Central memory CD4-positive, alpha-beta T cell (primary cell): Measurements from ENCODE around the gene IPO11.
"Not testable (repeated sequence)": the region's sequence is repeated elsewhere in the genome, so short reads cannot be mapped to it uniquely, and the experiment has no call there.

Experiments
- DNase-seq: peaks from one replicate; pipeline ENCODE4 v3.0.0; 2022

IPO11 gene

DNA sequence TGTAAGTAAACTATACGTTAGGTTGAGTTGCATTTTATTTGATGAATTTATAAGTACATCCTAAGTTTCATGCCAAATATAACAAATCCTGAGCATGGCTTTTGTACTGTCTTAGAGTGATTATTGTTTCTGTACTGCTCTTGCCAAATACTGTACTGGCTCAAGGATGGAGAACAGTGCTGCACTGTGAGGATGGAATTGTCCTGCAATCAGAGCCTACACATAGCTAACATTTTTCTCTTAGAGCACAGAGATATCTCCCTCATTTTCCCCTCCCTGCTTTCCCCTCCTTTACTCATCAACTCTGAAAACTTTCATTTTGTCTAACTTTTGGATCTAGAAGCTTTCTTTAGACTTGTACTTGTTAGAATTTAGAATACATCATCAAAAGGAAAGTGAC is 194.3 kb downstream of the IPO11 start:
- DNase-seq, result no peak

- no peak for DNase-seq
These were observed 195.1 kb downstream of the IPO11 start for GRCh38 chr5:62607615-62608014.

- DNase-seq, result no peak
These were observed 196.3 kb downstream of the IPO11 start for GRCh38 chr5:62608529-62609511.

DNA sequence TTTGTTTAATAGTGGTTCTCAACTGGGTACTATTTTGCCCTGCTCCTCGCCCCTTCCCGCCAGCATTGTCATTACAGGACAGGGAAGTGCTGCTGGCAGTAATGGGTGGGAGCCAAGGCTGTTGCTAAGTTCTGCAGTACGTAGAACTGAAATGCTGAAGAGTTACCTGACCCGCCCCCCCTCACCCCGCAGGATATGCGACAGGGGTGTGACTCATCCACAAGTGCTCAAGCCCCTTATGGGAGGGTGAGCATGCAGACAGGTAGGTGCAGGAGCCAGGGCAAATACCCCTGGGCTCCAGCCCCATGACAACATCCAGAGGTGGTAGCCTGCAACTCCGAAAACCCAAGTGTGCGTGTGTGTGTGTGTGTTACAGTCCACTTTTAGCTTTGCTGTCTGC is 201.8 kb downstream of the IPO11 start:
- no peak for DNase-seq

GRCh38 chr5:62616615-62617277 is 204.2 kb downstream of the IPO11 start:
- no peak for DNase-seq

- DNase-seq, result no peak
These were observed 205.4 kb downstream of the IPO11 start for GRCh38 chr5:62617943-62618342.

DNA sequence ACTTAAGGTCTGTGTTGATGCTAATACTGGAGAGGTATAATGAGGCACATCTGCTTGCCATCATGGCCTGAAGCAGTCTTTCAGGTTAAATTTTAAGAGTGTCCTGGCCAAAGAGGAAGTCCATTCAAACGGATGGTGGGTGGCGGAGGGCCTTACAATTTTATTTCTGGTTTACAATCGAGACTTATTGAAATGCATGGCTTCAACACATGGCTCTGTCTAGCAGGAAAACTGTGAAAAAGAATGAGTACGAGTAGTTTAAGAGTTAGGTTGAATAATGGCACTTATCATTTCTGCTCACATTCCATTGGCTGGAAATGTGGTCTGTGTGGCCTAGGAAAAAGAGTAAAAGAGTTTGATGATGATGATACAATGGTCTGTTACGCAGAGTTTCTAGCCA is 208.2 kb downstream of the IPO11 start:
- DNase-seq, result no peak

DNA sequence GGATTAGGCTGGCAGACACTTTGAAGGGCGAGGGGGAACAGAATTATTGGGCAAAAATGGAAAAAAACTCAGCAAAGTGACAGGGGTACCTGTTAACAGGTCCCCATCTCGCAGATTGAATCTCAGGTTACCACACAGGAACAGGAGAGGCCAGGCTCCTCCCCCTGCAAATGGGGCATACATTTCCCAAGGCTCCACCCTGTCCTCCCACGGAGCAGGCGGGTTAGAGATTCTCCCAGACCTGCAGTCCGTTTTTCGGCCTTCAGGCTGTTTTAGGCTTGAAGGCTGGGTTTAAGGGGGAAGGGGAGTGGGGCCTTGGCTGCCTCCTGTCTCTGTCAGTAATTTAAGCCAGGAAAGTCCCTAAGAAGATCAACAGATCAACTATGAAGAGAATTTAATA is 208.7 kb downstream of the IPO11 start:
- DNase-seq, result no peak

- DNase-seq, result no peak
These were observed 210.7 kb downstream of the IPO11 start for GRCh38 chr5:62623271-62623670.

- DNase-seq, result not testable (repeated sequence)
These were observed 211.9 kb downstream of the IPO11 start for GRCh38 chr5:62624436-62624835.

DNA sequence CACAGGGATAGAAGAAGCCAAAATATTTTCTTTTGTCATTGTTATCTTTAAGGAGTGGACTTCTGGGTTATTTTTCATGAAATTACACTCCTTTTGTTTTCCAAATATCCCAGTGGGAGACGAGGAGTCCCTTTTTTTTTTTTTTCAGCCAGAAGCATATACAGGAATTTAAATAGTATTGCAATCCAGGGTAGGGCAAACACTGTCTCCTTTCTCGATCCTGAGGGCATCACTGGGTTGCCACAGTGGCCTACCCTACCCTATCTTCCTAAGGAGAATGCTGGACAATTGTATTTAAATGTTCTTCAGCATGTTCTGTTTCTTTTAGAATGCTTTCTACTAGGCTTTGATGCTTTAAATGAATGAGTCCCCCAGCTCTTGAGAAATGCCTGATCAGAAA is 214.0 kb downstream of the IPO11 start:
- DNase-seq, result no peak

- DNase-seq, result no peak
These were observed 214.6 kb downstream of the IPO11 start for GRCh38 chr5:62627121-62627520.

- DNase-seq, result no peak
These were observed 215.3 kb downstream of the IPO11 start for GRCh38 chr5:62627901-62628300.

DNA sequence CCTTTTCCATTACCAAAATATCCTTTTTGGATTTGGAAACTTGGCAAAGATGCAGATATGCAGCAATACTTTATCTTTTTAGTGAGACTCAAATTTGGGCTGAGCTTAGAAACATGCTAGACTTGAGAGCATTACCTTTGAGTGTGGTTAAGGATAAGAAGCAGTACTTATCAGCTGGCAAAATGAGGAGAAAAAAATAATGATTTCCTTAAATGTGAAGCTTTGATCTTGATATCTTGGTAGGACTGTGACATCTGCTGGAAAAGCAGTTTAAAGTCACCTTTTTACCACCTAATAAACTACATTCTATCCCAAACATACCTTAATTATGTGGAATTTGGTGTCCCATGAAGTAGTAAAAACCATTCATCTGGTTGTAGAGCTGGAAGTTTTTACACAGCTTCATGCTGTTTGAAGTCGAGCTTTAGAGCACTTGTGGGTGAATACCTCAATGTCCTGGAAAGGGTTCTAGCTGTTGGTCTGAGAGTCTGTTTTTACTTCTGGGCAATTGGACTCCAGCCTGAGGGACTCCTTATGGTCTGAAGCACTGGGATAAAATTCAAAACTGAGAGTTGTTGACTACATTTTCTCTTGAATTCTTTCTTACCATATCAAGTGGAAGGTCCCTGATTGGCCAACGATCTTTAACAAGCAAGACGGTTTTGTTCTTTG is 219.5 kb downstream of the IPO11 start:
- no peak for DNase-seq

DNA sequence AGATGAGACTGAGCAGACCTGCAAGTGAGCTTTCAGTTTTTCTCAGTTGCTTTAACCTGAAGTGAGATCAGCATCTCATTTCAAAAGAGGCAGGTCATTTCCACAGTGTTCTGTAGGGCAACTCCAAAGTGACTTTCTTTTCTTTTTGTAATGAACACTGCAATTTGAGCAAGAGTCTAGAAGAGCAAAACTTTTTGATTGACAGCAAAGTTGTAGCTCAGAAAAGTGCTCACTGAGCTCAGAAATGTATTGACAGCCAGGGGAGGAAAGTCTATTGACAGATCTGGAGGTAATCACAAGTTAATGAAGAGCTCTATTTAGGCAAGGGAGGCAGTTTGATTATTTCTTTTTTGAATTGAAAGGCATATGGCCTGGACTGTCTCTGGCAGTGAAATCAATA is 220.7 kb downstream of the IPO11 start:
- no peak for DNase-seq

GRCh38 chr5:62640446-62640845 is 227.9 kb downstream of the IPO11 start:
- DNase-seq, result no peak

- DNase-seq, result no peak
These were observed 229.9 kb downstream of the IPO11 start for GRCh38 chr5:62642468-62642867.

DNA sequence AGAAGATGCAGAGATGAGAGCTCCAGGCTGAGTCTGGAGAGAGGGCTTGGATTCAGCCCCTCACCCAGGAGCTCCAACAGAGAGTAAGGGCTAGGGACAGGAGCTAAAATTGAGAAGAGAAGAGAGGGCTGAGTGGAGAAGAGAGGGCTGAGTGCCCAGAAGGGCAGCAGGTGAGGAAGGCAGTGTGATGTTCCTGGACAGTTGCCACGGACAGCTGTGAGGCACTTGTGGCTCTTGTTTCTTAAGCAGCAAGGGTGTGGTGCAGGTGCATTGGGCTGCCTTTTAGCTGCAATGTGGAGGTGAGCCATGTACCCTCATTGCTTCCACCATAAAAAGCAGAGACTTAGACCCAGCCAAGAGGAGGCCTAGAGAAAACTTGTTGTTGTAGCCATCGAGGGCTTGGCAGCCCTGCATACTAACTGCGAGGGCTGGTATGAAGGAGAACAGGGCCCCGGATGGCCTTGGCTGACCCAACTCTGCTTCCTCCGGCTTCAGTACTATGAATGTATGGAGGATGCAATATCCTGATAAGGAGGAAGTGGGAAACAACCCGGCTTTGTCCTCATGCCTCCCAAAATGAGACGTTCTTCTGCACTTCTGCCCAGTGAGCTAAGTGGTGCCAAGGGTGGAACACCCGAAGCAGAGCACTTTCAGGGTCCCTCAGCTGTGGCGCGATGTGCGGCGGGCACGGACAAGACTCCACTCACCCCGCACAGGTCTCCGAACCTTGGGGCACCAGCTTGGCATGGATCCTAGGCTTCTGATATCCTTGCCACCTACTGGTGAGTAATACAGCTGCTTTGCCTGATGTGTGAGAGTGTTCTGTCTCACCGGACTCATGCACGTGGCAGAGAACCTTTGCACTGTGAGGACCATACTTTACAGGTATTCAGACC is 231.2 kb downstream of the IPO11 start:
- DNase-seq, result no peak

- DNase-seq, result no peak
These were observed 232.7 kb downstream of the IPO11 start for GRCh38 chr5:62645223-62645622.

DNA sequence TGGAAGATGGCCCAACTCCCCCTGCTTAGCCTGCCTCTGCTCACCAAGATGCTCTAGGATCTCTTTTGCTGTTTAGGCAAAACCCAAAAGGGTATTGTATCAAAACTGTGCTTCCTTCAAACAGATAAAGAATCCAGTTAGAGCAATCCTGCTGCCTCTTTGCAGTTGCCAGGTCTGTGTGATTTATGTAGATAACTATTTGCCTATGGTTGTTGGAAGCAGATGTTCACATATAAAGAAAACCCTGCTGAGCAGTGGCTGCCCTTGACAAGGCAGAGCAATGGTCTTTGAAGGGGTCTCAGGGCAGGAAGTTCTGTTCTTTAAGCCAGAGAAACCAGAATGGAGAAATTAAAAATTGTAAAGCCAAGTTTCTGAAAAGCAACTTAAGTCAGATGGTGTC is 234.7 kb downstream of the IPO11 start:
- no peak for DNase-seq

GRCh38 chr5:62649025-62649424 is 236.5 kb downstream of the IPO11 start:
- DNase-seq, result no peak

DNA sequence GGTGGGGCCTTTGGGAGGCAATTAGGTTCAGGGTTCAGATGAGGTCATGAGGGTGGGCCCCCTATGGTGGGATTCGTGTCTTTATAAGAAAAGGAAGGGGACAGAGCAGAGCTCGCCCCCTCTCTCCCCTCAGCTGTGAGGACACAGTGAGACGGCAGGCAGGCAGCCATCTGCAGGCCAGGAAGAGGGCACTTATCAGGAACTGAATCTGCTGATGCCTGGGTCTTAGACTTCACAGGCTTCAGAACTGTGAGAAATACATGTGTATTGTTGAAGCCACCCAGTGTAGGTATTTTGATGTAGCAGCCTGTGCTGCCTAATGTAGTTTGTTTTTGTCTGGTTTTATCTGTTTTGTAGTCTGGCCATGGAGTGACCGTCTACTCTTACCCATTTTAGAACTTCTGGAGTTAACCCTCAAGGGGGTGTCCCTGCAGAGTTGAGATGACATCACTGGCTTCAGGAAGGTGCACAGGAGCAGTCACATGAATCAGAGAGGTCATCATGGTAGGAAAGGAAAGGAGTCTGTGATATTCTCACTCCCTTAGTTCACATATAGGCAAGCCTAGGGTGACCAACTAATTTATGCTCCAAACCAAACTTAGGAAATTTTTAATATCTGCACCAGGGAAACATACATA is 237.0 kb downstream of the IPO11 start:
- no peak for DNase-seq
